ENCODE data around the gene SLC30A7.

The SLC30A7 gene

DNA sequence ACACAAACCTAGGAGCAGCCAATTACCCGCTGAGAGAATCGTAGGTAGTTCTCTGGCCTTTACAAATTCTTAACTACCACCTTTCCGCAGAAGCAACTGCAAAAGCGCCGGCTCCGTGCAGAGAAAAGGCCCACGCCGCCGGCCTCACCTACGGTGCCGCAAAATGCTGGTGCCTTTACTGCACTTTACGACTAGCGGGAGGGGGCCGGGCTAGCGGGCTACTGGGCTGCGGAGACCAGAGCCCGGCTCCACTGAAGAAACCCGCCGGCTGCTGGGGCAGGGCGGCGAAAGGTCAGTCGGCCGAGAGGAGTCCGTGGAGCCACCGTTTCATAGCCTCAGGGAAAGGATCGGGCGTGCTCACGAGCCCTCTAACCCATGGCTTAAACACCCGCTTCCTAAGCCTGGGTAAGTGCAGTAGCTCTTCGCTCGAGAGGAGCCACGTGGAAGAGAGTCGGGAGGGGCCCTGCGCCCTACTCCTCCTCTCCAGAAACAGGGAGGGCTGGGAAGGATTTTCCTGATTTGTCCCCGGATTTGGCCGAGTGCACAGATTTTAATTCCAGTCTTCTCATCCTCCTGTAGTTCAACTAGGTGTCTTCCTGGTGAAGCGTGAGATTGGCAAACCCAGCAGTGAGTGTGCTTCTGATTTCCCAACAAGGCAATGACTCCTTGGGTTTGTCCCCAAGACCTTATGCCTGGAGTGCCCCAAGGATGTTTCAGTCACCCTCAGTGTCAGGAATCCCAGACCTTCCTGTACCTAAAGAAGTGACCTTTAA lies 130.0 kb downstream of the SLC30A7 start, which contains the start of gene DPH5:
TSS of gene DPH5 (minus strand) at position 128 of the 773 bp plus-strand sequence. CDS start 341 bp downstream, outside the sequence.
- peak; percentile 95 for ATAC-seq
- TF ChIP-seq CSDC2 (CRISPR knock-in tag; IDR thresholded peaks at IDR 0.05) = no peak
- TF ChIP-seq ZFP3 (CRISPR knock-in tag; IDR thresholded peaks at IDR 0.05) = no peak
- TF ChIP-seq, protein P1, sequence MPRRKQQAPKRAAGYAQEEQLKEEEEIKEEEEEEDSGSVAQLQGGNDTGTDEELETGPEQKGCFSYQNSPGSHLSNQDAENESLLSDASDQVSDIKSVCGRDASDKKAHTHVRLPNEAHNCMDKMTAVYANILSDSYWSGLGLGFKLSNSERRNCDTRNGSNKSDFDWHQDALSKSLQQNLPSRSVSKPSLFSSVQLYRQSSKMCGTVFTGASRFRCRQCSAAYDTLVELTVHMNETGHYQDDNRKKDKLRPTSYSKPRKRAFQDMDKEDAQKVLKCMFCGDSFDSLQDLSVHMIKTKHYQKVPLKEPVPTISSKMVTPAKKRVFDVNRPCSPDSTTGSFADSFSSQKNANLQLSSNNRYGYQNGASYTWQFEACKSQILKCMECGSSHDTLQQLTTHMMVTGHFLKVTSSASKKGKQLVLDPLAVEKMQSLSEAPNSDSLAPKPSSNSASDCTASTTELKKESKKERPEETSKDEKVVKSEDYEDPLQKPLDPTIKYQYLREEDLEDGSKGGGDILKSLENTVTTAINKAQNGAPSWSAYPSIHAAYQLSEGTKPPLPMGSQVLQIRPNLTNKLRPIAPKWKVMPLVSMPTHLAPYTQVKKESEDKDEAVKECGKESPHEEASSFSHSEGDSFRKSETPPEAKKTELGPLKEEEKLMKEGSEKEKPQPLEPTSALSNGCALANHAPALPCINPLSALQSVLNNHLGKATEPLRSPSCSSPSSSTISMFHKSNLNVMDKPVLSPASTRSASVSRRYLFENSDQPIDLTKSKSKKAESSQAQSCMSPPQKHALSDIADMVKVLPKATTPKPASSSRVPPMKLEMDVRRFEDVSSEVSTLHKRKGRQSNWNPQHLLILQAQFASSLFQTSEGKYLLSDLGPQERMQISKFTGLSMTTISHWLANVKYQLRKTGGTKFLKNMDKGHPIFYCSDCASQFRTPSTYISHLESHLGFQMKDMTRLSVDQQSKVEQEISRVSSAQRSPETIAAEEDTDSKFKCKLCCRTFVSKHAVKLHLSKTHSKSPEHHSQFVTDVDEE (CRISPR knock-in tag; IDR thresholded peaks at IDR 0.05) = no peak
- TF ChIP-seq BACH2 (CRISPR knock-in tag; IDR thresholded peaks at IDR 0.05; ENCODE audit: borderline replicate concordance) = no peak
- TF ChIP-seq, protein P2, sequence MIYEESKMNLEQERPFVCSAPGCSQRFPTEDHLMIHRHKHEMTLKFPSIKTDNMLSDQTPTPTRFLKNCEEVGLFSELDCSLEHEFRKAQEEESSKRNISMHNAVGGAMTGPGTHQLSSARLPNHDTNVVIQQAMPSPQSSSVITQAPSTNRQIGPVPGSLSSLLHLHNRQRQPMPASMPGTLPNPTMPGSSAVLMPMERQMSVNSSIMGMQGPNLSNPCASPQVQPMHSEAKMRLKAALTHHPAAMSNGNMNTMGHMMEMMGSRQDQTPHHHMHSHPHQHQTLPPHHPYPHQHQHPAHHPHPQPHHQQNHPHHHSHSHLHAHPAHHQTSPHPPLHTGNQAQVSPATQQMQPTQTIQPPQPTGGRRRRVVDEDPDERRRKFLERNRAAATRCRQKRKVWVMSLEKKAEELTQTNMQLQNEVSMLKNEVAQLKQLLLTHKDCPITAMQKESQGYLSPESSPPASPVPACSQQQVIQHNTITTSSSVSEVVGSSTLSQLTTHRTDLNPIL (CRISPR knock-in tag; IDR thresholded peaks at IDR 0.05; ENCODE audit: low read depth) = no peak
- TF ChIP-seq, protein P3, sequence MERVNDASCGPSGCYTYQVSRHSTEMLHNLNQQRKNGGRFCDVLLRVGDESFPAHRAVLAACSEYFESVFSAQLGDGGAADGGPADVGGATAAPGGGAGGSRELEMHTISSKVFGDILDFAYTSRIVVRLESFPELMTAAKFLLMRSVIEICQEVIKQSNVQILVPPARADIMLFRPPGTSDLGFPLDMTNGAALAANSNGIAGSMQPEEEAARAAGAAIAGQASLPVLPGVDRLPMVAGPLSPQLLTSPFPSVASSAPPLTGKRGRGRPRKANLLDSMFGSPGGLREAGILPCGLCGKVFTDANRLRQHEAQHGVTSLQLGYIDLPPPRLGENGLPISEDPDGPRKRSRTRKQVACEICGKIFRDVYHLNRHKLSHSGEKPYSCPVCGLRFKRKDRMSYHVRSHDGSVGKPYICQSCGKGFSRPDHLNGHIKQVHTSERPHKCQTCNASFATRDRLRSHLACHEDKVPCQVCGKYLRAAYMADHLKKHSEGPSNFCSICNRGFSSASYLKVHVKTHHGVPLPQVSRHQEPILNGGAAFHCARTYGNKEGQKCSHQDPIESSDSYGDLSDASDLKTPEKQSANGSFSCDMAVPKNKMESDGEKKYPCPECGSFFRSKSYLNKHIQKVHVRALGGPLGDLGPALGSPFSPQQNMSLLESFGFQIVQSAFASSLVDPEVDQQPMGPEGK (CRISPR knock-in tag; IDR thresholded peaks at IDR 0.05; ENCODE audit: borderline replicate concordance) = 0 out of 2 replicates have a peak, but pooled peaks have one; percentile 19

DNA sequence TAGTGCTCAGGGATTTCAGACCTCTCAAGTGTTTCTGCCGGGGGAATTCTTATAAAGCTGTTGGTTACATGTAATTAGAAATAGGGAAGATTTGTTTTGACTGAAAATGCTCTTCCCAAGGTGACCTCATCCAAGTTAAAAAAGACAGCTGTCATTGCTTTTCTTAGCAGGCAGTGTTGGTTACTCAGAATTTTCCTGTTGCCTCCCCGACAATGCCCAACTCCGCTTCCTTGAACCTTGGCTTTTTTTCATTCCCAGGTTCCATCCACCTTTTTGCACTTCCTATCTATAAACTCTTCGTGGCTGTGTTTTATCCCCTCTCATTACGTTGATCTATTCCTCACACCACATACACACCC lies 130.5 kb downstream of the SLC30A7 start:
- TF ChIP-seq ARNTL (CRISPR knock-in tag; IDR thresholded peaks at IDR 0.05; ENCODE audit: borderline replicate concordance, low read depth) = no peak
- TF ChIP-seq ISL1 (CRISPR knock-in tag; IDR thresholded peaks at IDR 0.05) = no peak
- TF ChIP-seq ZNF8 (CRISPR knock-in tag; IDR thresholded peaks at IDR 0.05) = no peak
- TF ChIP-seq, protein P2 (CRISPR knock-in tag; IDR thresholded peaks at IDR 0.05; ENCODE audit: low read depth) = no peak
- TF ChIP-seq, protein P4, sequence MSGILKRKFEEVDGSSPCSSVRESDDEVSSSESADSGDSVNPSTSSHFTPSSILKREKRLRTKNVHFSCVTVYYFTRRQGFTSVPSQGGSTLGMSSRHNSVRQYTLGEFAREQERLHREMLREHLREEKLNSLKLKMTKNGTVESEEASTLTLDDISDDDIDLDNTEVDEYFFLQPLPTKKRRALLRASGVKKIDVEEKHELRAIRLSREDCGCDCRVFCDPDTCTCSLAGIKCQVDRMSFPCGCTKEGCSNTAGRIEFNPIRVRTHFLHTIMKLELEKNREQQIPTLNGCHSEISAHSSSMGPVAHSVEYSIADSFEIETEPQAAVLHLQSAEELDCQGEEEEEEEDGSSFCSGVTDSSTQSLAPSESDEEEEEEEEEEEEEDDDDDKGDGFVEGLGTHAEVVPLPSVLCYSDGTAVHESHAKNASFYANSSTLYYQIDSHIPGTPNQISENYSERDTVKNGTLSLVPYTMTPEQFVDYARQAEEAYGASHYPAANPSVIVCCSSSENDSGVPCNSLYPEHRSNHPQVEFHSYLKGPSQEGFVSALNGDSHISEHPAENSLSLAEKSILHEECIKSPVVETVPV (CRISPR knock-in tag; IDR thresholded peaks at IDR 0.05) = no peak
- TF ChIP-seq GLIS3 (CRISPR knock-in tag; IDR thresholded peaks at IDR 0.05) = no peak
- no peak for TF ChIP-seq ZNF70 (CRISPR knock-in tag; IDR thresholded peaks at IDR 0.05)
- TF ChIP-seq TCF4 (CRISPR knock-in tag; IDR thresholded peaks at IDR 0.05; ENCODE audit: borderline replicate concordance) = no peak
- TF ChIP-seq, protein P1 (CRISPR knock-in tag; IDR thresholded peaks at IDR 0.05) = no peak
- no peak for ATAC-seq

DNA sequence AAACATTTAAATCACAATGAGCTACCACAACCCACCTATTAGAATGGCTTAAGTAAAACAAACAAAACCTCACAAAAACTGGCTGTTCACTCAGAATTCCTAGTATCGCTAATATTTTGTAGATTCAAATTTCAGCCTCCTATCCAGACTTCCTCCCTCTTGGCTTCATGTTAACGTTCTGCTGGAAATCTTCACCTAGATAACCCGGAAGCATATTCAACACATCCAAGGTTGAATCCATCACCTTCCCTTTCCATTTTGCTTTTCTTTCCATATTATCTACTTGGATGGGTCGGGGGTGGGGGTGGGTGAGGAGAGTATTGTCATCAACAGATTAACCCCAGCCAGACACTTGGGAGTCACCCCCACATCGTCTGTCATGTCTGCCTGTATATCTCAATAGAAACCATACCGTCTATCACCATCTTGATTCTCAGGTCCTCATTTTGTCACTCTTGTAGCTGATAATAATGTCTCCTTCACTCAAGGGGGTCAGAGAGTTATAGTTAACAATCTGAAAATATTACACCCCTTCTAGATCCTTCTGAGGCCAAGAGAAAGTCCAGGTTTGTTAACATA lies 131.4 kb downstream of the SLC30A7 start:
- ATAC-seq = no peak
- no peak for TF ChIP-seq ZNF565 (CRISPR knock-in tag; conservative IDR thresholded peaks at IDR 0.05; ENCODE audit: low read depth)
- no peak for TF ChIP-seq TCF4 (CRISPR knock-in tag; IDR thresholded peaks at IDR 0.05; ENCODE audit: borderline replicate concordance)
- no peak for TF ChIP-seq GLIS3 (CRISPR knock-in tag; IDR thresholded peaks at IDR 0.05)
- TF ChIP-seq, protein P4 (CRISPR knock-in tag; IDR thresholded peaks at IDR 0.05) = no peak
- no peak for TF ChIP-seq ZNF70 (CRISPR knock-in tag; IDR thresholded peaks at IDR 0.05)
- TF ChIP-seq SNAI2 (CRISPR knock-in tag; IDR thresholded peaks at IDR 0.05) = no peak
- TF ChIP-seq ZNF8 (CRISPR knock-in tag; IDR thresholded peaks at IDR 0.05) = no peak
- TF ChIP-seq ISL1 (CRISPR knock-in tag; IDR thresholded peaks at IDR 0.05) = no peak
- TF ChIP-seq, protein P3 (CRISPR knock-in tag; IDR thresholded peaks at IDR 0.05; ENCODE audit: borderline replicate concordance) = no peak
- no peak for TF ChIP-seq PPARA (CRISPR knock-in tag; IDR thresholded peaks at IDR 0.05; ENCODE audit: borderline replicate concordance)
